Measurements from ENCODE around the gene OR51I1. TPM values are rescaled to one million over a fixed set of nuclear protein-coding genes. Genes with fewer than 3 reads are reported as not detected.

OR51I1 gene
- total and polyA plus RNA-seq, 10 of the 15 experiments (the other 5 are each of a cell fraction or from before 2014, with no cell fraction given) = 0.10 to 0.11 TPM; not detected in 8

DNA sequence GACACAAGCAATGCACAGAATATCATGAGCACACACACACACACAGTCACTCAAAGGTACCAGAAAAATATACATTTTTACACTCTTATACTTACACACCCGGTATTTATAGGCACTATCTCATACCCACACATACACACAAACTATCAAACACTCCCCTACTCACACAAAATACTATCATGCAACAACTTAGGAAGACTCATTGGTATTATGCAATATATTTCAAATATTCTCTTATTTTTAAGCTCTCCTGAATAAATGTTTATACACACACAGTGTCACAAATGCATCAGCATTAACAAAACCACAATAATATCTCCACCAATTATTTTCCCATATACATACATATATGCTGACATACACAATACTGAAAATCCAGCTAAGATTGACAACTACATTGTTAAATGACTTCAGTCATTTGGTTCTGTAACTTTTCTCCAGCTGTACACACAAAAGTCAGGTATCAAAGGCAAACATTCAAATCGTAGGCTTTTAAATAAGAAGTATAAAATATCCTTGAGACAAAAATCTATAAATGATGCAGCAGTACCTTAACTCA, 2.6 kb upstream of the OR51I1 start:
- intact Hi-C loops (cut with micrococcal nuclease; ENCODE audit: unreplicated experiment) (no loop called here), in situ Hi-C loops (cut with MboI) (loop anchor here (5.0 kb wide), 1 partner anchor 52 kb away; no protein-coding TSS in a partner anchor)
- Histone ChIP-seq H3K9me3 (replicated peaks; ENCODE audit: control insufficient read depth, insufficient read depth, low read length) (no peaks in the 10 kb centered on the region), H3K79me2 (ENCODE audit: control insufficient read depth, insufficient read depth, low read length) (no peaks in the 10 kb centered on the region), H3K27ac (ENCODE audit: control insufficient read depth, insufficient read depth) (no peak overlapping the region), H3K36me3 (ENCODE audit: control insufficient read depth in 2 of 2, insufficient read depth in 2 of 2, low read length in 1 of 2) (no peaks in the 10 kb centered on the region), H3K27me3 (replicated peaks in 1 of 2; ENCODE audit: control insufficient read depth in 2 of 2, insufficient read depth in 2 of 2, low read length in 1 of 2) (no peaks in the 10 kb centered on the region; a peak in 1 of 4 replicates), H4K20me1 (ENCODE audit: control insufficient read depth, insufficient read depth) (no peaks in the 10 kb centered on the region), H3K4me3 (no peak overlapping the region), H3K4me2 (ENCODE audit: control insufficient read depth, insufficient read depth) (no peak overlapping the region), H3K9ac (ENCODE audit: control insufficient read depth, insufficient read depth, low read length) (no peak overlapping the region), H3K4me1 (ENCODE audit: control insufficient read depth, insufficient read depth, low read length) (no peaks in the 10 kb centered on the region), H2AFZ (ENCODE audit: control insufficient read depth, low read depth, low read length) (no peak overlapping the region)
- FAIRE-seq (no peak), ATAC-seq (no peak), DNase-seq (ENCODE audit: low read depth, low spot score) (no peak)
- no TSS peak for BruUV-seq (replicated peaks)
- ChIA-PET RAD21 (ENCODE audit: unreplicated experiment) (no interaction called here), POLR2A (no interaction called here), CTCF (no interaction called here), SMC1A (ENCODE audit: uncharacterized antibody, unreplicated experiment) (no interaction called here)
- TF ChIP-seq REST (IDR thresholded peaks at IDR 0.05; ENCODE audit: low read depth, low read length) (no peak), TCF7 (IDR thresholded peaks at IDR 0.05; ENCODE audit: borderline replicate concordance) (no peak), SRF (IDR thresholded peaks at IDR 0.05; ENCODE audit: low read depth in 2 of 2, low read length in 2 of 2) (no peak), CBX3 (IDR thresholded peaks at IDR 0.05; ENCODE audit: borderline replicate concordance, low read depth) (no peak), POLR2A (IDR thresholded peaks at IDR 0.05; ENCODE audit: low read depth, low read length) (no peak), HDAC6 (IDR thresholded peaks at IDR 0.05; ENCODE audit: unreplicated experiment) (no peak), E2F8 (IDR thresholded peaks at IDR 0.05; ENCODE audit: low read depth, partially characterized antibody) (no peak), RCOR1 (conservative IDR thresholded peaks at IDR 0.05; ENCODE audit: low read depth, low read length) (no peak), ZBED1 (IDR thresholded peaks at IDR 0.05; ENCODE audit: borderline replicate concordance) (no peak), TBL1XR1 (IDR thresholded peaks at IDR 0.05; ENCODE audit: low read depth, low read length) (no peak), NFYB (IDR thresholded peaks at IDR 0.05; ENCODE audit: insufficient read depth, low read depth, low read length) (no peak), ZSCAN29 (IDR thresholded peaks at IDR 0.05) (no peak), FOXM1 (IDR thresholded peaks at IDR 0.05; ENCODE audit: low read depth, low read length) (no peak), IRF4 (IDR thresholded peaks at IDR 0.05; ENCODE audit: low read depth, low read length) (no peak)
- TF ChIP-seq, protein P1, sequence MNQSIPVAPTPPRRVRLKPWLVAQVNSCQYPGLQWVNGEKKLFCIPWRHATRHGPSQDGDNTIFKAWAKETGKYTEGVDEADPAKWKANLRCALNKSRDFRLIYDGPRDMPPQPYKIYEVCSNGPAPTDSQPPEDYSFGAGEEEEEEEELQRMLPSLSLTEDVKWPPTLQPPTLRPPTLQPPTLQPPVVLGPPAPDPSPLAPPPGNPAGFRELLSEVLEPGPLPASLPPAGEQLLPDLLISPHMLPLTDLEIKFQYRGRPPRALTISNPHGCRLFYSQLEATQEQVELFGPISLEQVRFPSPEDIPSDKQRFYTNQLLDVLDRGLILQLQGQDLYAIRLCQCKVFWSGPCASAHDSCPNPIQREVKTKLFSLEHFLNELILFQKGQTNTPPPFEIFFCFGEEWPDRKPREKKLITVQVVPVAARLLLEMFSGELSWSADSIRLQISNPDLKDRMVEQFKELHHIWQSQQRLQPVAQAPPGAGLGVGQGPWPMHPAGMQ (IDR thresholded peaks at IDR 0.05; ENCODE audit: borderline replicate concordance) = no peak
- 3% methylated on average over 2 of the region's 2 CpGs for WGBS (ENCODE audit: insufficient coverage, insufficient replicate concordance, low lambda C conversion rate, missing lambda C conversion rate)

Data from GM12878 (cell line).